HepG2 (cell line): ENCODE measurements around the gene PTPRU. TPM values are rescaled to one million over a fixed set of nuclear protein-coding genes. Genes with fewer than 3 reads are reported as not detected.

Experiments
- ATAC-seq: fragments of 200-7000 bp; cut with Tn5 transposase; 3 replicates; pipeline ENCODE4 v1.9.1; 2020; ENCODE audit warnings: mild to moderate bottlenecking, moderate library complexity
- BruUV-seq: library from RNA; stranded (reverse); fragments of 400-500 nt; replicated peaks from 2 replicates; lab custom pipeline; 2021; lab: Mats Ljungman, UMichigan
- CTCF ChIA-PET: fragments of 300-600 bp; formaldehyde crosslinking; extraction: SDS; loops from one replicate; lab custom pipeline; 2021; ENCODE audit warnings: low total read pairs, inconsistent platforms, low intra/inter-chr PET ratio; lab: Yijun Ruan, JAX
- POLR2A ChIA-PET: fragments of 350-600 bp; sonication (Branson Sonifier 250); formaldehyde crosslinking; loops from one replicate; lab custom pipeline; 2020; ENCODE audit warnings: antibody characterized with exemption, inconsistent platforms; lab: Yijun Ruan, JAX
- DNase-seq: peaks from one replicate; pipeline ENCODE4 v3.0.0-alpha.2; 2015; ENCODE audit warnings: low spot score
- FAIRE-seq: peaks from 3 replicates; lab custom pipeline; 2011; peaks lifted over from hg19 to GRCh38; lab: Jason Lieb, UNC
- H2AFZ ChIP-seq: one replicate; pipeline ENCODE4 v1.6.1; 2011; ENCODE audit warnings: low read length, inconsistent platforms
- H3K27ac ChIP-seq: fragments of 300-600 bp; 3 replicates; pipeline ENCODE4 v1.8.0; 2011; ENCODE audit warnings: mixed run types, mild to moderate bottlenecking, mixed read lengths, low read length, inconsistent platforms; ENCODE audit not compliant: insufficient read depth; ENCODE audit errors: extremely low read length
- H3K27me3 ChIP-seq, 2 experiments: fragments of 200-600 bp in 1 of 2; 2 replicates in 1 of 2; 3 replicates in 1 of 2; pipeline versions ENCODE4 v1.6.0 to v1.8.0; 2011; ENCODE audit warnings: low read length in 2 of 2, mild to moderate bottlenecking in 2 of 2, moderate library complexity in 2 of 2, inconsistent platforms in 1 of 2; ENCODE audit not compliant: insufficient read depth in 2 of 2, control insufficient read depth in 1 of 2
- H3K36me3 ChIP-seq, 2 experiments: fragments of 200-600 bp in 1 of 2; replicated peaks in 1 of 2; 2 replicates in 1 of 2; 3 replicates in 1 of 2; pipeline versions ENCODE4 v1.5.1 to v1.8.0; 2011; ENCODE audit warnings: low read length in 2 of 2, inconsistent platforms in 1 of 2; ENCODE audit not compliant: insufficient read depth in 2 of 2, control insufficient read depth in 1 of 2
- H3K4me1 ChIP-seq: 2 replicates; pipeline ENCODE4 v1.5.1; 2012; ENCODE audit warnings: low read length, inconsistent platforms; ENCODE audit not compliant: insufficient read depth
- H3K4me2 ChIP-seq: 2 replicates; pipeline ENCODE4 v1.6.0; 2011; ENCODE audit warnings: low read depth, low read length, inconsistent platforms
- H3K4me3 ChIP-seq, 3 experiments: fragments of 200-600 bp in 1 of 3; sonication (generic), shearing (Covaris generic) in 1 of 3; replicated peaks in 1 of 3; 2 replicates each; pipeline ENCODE4 v1.5.1; 2011 to 2016; ENCODE audit warnings: low read length in 3 of 3, inconsistent platforms in 2 of 3, low read depth in 2 of 3, mild to moderate bottlenecking in 2 of 3, control low read depth in 1 of 3, mixed read lengths in 1 of 3; ENCODE audit not compliant: insufficient read depth in 1 of 3
- H3K79me2 ChIP-seq: one replicate; pipeline ENCODE4 v1.6.1; 2011; ENCODE audit warnings: low read length, inconsistent platforms; ENCODE audit not compliant: insufficient read depth
- H3K9ac ChIP-seq: 2 replicates; pipeline ENCODE4 v1.6.0; 2011; ENCODE audit warnings: mild to moderate bottlenecking, low read depth, low read length, inconsistent platforms; ENCODE audit not compliant: insufficient read depth
- H3K9me3 ChIP-seq: 2 replicates; pipeline ENCODE4 v1.5.1; 2012; ENCODE audit warnings: mild to moderate bottlenecking, low read length
- H4K20me1 ChIP-seq: 2 replicates; pipeline ENCODE4 v1.6.0; 2011; ENCODE audit warnings: inconsistent platforms, mild to moderate bottlenecking, low read length, moderate library complexity; ENCODE audit not compliant: insufficient read depth
- ARNTL ChIP-seq: sonication (generic); formaldehyde crosslinking; IDR thresholded peaks from 2 replicates; pipeline ENCODE4 v1.4.0; 2020; ENCODE audit warnings: mild to moderate bottlenecking, missing genetic modification reagents
- KLF13 ChIP-seq: sonication (generic); formaldehyde crosslinking; IDR thresholded peaks from 2 replicates; pipeline ENCODE4 v1.4.0; 2020; ENCODE audit warnings: mild to moderate bottlenecking, missing genetic modification reagents
- PITX1 ChIP-seq: sonication (generic); formaldehyde crosslinking; IDR thresholded peaks from 2 replicates; pipeline ENCODE4 v1.5.1; 2020; ENCODE audit warnings: mild to moderate bottlenecking, missing genetic modification reagents
- POLR2AphosphoS2 ChIP-seq: IDR thresholded peaks from 2 replicates; pipeline ENCODE4 v1.6.1; 2011; ENCODE audit warnings: low read depth, low read length, improper control_type of control experiment
- RBM22 ChIP-seq: fragments of 200-400 bp; formaldehyde crosslinking; optimal IDR thresholded peaks from 2 replicates; pipeline ENCODE3; 2017; ENCODE audit warnings: mild to moderate bottlenecking, low read length, moderate library complexity
- SIN3A ChIP-seq: IDR thresholded peaks from 2 replicates; pipeline ENCODE4 v1.6.1; 2011; ENCODE audit warnings: low read depth, mild to moderate bottlenecking, control low read depth, low read length, borderline replicate concordance
- ZMAT3 ChIP-seq: sonication (generic); formaldehyde crosslinking; conservative IDR thresholded peaks from 2 replicates; pipeline ENCODE4 v1.7.0; 2021; ENCODE audit warnings: missing genetic modification reagents
- ZNF607 ChIP-seq: sonication (generic); formaldehyde crosslinking; IDR thresholded peaks from 2 replicates; pipeline ENCODE4 v1.5.1; 2020; ENCODE audit warnings: missing genetic modification reagents, mild to moderate bottlenecking, borderline replicate concordance
- ZNF614 ChIP-seq: IDR thresholded peaks from 2 replicates; pipeline ENCODE4 v1.6.1; 2018; ENCODE audit warnings: missing biosample characterization, missing genetic modification reagents, inconsistent platforms, borderline replicate concordance
- ZNF749 ChIP-seq: sonication (generic); formaldehyde crosslinking; IDR thresholded peaks from 2 replicates; pipeline ENCODE4 v1.8.0; 2022; ENCODE audit warnings: mild to moderate bottlenecking, missing genetic modification reagents, moderate library complexity, borderline replicate concordance
- WGBS: methylation state at CpG from one replicate; pipeline ENCODE4 v1.1.6; 2017; ENCODE audit warnings: low lambda C conversion rate; 5-methylcytosine and 5-hydroxymethylcytosine counted together
- in situ Hi-C: cut with HindIII; loops from 2 replicates; pipeline ENCODE4 v1.10.0; 2017; ENCODE audit warnings: low pct_unique_long_range_greater_than_20kb; ENCODE audit not compliant: extremely low pct_ligation_motif_present
- intact Hi-C: fragments of 100-400 bp; cut with micrococcal nuclease; formaldehyde crosslinking; loops from one replicate; pipeline ENCODE4 v1.10.0; 2022; ENCODE audit not compliant: unreplicated experiment
- polyA plus RNA-seq, 8 experiments: library from polyadenylated mRNA; depleted of rRNA in 3 of 8; stranded (reverse) in 7 of 8; unstranded in 1 of 8; fragments of >200 nt; fragmentation: Illumina TruSeq in 4 of 8; extraction: Trizol in 4 of 8; gene quantifications; 2 replicates each; pipeline versions ENCODE4 v1.2.1 to v1.2.3, GENCODE V29; 2011 to 2016; ENCODE audit warnings: low read depth in 4 of 8, missing spikeins in 1 of 8, mixed read lengths in 1 of 8; ENCODE audit not compliant: insufficient read depth in 1 of 8
- total RNA-seq, 5 experiments: library from RNA; depleted of rRNA; stranded (reverse); fragments of >200 nt; fragmentation: Illumina TruSeq; extraction: Trizol; gene quantifications; 2 replicates each; pipeline ENCODE4 v1.2.3, GENCODE V29; 2016; ENCODE audit warnings: low read depth in 1 of 5
- TF ChIP-seq, protein P1 (sequence below): IDR thresholded peaks from 2 replicates; pipeline ENCODE4 v1.6.1; 2012; ENCODE audit warnings: inconsistent platforms
- TF ChIP-seq, protein P2 (sequence below): sonication (generic); formaldehyde crosslinking; IDR thresholded peaks from 2 replicates; pipeline ENCODE4 v1.8.1; 2023; ENCODE audit warnings: missing genetic modification reagents, mild to moderate bottlenecking, borderline replicate concordance

Gene PTPRU
- total and polyA plus RNA-seq, 2 of the 13 experiments (the other 11 are each of a cell fraction or from before 2014, with no cell fraction given): 21.6 to 22.3 TPM

DNA sequence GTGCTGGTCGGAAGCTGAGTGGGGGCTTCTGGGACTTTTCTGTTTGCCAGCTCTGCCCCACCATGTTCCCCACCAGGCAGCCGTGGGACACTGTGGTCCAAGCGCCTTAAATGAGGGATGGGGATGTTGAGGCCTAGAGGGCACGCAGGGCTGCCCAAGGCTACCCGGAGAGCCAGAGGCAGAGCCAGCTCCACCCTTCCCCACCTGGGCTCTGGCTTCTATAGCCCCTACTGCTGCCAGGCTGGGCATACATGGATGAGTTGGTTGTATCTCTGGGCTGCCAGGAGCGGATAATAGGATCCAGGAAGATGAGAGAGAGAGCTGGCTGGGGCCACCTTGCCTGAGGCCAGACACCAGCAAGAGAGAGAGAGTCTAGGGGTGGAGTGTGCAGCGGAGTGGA is 49.4 kb downstream of the PTPRU start:
- Histone ChIP-seq H4K20me1 (no peaks in the 10 kb centered on the region), H3K79me2 (no peaks in the 10 kb centered on the region), H3K27me3 (no peaks in the 10 kb centered on the region)
- TF ChIP-seq KLF13 (no peak), ZNF607 (no peak), ZNF749 (CRISPR knock-in tag) (no peak), ZNF614 (CRISPR knock-in tag) (no peak), POLR2AphosphoS2 (no peak), SIN3A (no peak), ZMAT3 (CRISPR knock-in tag) (no peak), RBM22 (no peak), PITX1 (CRISPR knock-in tag) (no peak), ARNTL (no peak)
- TF ChIP-seq, protein P1, sequence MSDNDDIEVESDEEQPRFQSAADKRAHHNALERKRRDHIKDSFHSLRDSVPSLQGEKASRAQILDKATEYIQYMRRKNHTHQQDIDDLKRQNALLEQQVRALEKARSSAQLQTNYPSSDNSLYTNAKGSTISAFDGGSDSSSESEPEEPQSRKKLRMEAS: no peak
- TF ChIP-seq, protein P2, sequence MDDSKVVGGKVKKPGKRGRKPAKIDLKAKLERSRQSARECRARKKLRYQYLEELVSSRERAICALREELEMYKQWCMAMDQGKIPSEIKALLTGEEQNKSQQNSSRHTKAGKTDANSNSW (CRISPR knock-in tag): no peak
- TF ChIP-seq, all 625 proteins: peak for 0
- POLR2A ChIA-PET: no interaction called here
- H3K4me2 ChIP-seq: no peak overlapping the region
- in situ Hi-C loops: no loop called here
- no peak for FAIRE-seq
- no peak for DNase-seq
- intact Hi-C loops: no loop called here
- H3K9me3 ChIP-seq: no peaks in the 10 kb centered on the region
- CTCF ChIA-PET: no interaction called here
- no peak overlapping the region for H3K4me3 ChIP-seq
- no peak for ATAC-seq
- no peak overlapping the region for H3K9ac ChIP-seq
- no peak overlapping the region for H2AFZ ChIP-seq
- H3K36me3 ChIP-seq: peaks cover 2 to 3% of the 10 kb centered on the region in 2 experiments; a peak in 3 of 5 replicates
- no peak overlapping the region for H3K27ac ChIP-seq
- 100% methylated on average over 6 of the region's 7 CpGs for WGBS
- H3K4me1 ChIP-seq: peaks cover 12% of the 10 kb centered on the region
- BruUV-seq: no TSS peak
